Neutrophil (primary cell): ENCODE measurements around the gene TTLL7.

ENCODE experiments used
- H3K27ac ChIP-seq: fragments of 200-600 bp; sonication (generic); 2 replicates; pipeline ENCODE4 v1.5.1; 2016; ENCODE audit warnings: mild to moderate bottlenecking, moderate library complexity
- H3K27me3 ChIP-seq: fragments of 200-600 bp; sonication (generic); 2 replicates; pipeline ENCODE4 v1.6.0; 2016; ENCODE audit warnings: mild to moderate bottlenecking
- H3K36me3 ChIP-seq: fragments of 200-600 bp; sonication (generic); 2 replicates; pipeline ENCODE4 v1.5.1; 2017
- H3K4me1 ChIP-seq, 2 experiments: fragments of 200-600 bp in 1 of 2; sonication (generic) in 1 of 2; 1 replicate in 1 of 2; 2 replicates in 1 of 2; pipeline versions ENCODE4 v1.5.1 to v1.6.1; 2013 to 2016; ENCODE audit warnings: low read depth in 1 of 2, low read length in 1 of 2, mild to moderate bottlenecking in 1 of 2, moderate library complexity in 1 of 2; ENCODE audit not compliant: control insufficient read depth in 1 of 2, insufficient read depth in 1 of 2
- H3K4me3 ChIP-seq, 2 experiments: fragments of 200-600 bp in 1 of 2; sonication (generic) in 1 of 2; 1 replicate in 1 of 2; 2 replicates in 1 of 2; pipeline ENCODE4 v1.5.1; 2013 to 2016; ENCODE audit warnings: low read depth in 1 of 2, low read length in 1 of 2, mild to moderate bottlenecking in 1 of 2, moderate library complexity in 1 of 2
- H3K9me3 ChIP-seq: fragments of 200-600 bp; sonication (generic); 2 replicates; pipeline ENCODE4 v1.5.1; 2016
- TF ChIP-seq, protein P1 (sequence below): fragments of 200-600 bp; sonication (generic); IDR thresholded peaks from 2 replicates; pipeline ENCODE4 v1.5.1; 2016; ENCODE audit warnings: antibody characterized with exemption

The TTLL7 gene

DNA sequence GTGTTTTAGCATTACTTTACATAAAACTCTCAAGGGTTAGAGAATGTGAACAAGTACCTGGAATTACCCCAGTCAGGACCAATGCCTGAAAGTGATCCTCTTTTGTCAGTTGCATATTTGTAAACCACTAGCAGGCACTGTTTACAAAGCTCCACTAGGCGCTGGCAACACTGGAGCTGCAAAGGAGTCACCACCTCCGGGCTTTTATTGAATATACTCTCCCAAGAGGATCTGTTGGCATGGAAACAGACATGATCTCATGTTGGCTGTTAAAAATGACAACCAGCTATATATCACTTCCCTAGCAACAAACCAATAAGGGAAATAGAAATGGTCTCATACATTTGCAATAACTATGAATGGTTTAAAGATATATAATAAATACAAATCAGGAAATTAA is 116.0 kb downstream of the TTLL7 start:
- no peaks in the 10 kb centered on the region for H3K4me1 ChIP-seq
- no peak overlapping the region for H3K4me3 ChIP-seq
- TF ChIP-seq, protein P1, sequence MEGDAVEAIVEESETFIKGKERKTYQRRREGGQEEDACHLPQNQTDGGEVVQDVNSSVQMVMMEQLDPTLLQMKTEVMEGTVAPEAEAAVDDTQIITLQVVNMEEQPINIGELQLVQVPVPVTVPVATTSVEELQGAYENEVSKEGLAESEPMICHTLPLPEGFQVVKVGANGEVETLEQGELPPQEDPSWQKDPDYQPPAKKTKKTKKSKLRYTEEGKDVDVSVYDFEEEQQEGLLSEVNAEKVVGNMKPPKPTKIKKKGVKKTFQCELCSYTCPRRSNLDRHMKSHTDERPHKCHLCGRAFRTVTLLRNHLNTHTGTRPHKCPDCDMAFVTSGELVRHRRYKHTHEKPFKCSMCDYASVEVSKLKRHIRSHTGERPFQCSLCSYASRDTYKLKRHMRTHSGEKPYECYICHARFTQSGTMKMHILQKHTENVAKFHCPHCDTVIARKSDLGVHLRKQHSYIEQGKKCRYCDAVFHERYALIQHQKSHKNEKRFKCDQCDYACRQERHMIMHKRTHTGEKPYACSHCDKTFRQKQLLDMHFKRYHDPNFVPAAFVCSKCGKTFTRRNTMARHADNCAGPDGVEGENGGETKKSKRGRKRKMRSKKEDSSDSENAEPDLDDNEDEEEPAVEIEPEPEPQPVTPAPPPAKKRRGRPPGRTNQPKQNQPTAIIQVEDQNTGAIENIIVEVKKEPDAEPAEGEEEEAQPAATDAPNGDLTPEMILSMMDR, result no peak
- H3K27ac ChIP-seq, result no peak overlapping the region
- no peaks in the 10 kb centered on the region for H3K9me3 ChIP-seq
- no peaks in the 10 kb centered on the region for H3K36me3 ChIP-seq
- no peaks in the 10 kb centered on the region for H3K27me3 ChIP-seq

GRCh38 chr1:83872515-83872914 is 126.4 kb downstream of the TTLL7 start:
- H3K27me3 ChIP-seq, result no peaks in the 10 kb centered on the region
- no peaks in the 10 kb centered on the region for H3K36me3 ChIP-seq
- no peaks in the 10 kb centered on the region for H3K4me1 ChIP-seq
- TF ChIP-seq, protein P1, result no peak
- H3K27ac ChIP-seq, result no peak overlapping the region
- no peaks in the 10 kb centered on the region for H3K9me3 ChIP-seq
- no peak overlapping the region for H3K4me3 ChIP-seq

DNA sequence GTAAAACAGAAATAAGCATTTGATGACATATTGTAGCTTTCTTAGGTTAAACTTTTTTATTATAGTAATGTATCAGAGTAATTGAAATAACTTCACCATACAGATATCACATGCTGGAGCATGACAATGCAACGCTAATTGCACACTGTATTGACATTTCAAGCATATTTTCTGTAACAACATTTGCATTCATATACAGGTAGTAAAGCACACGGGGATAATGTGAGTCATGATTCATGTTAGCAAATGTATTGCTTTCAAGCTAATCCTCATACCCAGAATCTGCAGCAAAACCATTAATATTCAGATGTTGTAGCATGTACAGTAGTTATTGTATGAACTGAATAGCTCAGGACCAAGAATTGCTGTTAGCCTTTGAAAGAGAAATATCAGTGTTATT is 133.9 kb downstream of the TTLL7 start:
- Histone ChIP-seq H3K4me1 (peaks cover 3 to 5% of the 10 kb centered on the region in 2 experiments), H3K36me3 (no peaks in the 10 kb centered on the region), H3K27me3 (peaks cover 21% of the 10 kb centered on the region), H3K4me3 (no peak overlapping the region), H3K27ac (no peak overlapping the region), H3K9me3 (no peaks in the 10 kb centered on the region)
- TF ChIP-seq, protein P1, result no peak

GRCh38 chr1:83860490-83861221 is 138.3 kb downstream of the TTLL7 start:
- peak overlapping the region; percentile 47 to 52 for H3K4me3 ChIP-seq
- H3K4me1 ChIP-seq, result peaks cover 3 to 5% of the 10 kb centered on the region in 2 experiments
- H3K27me3 ChIP-seq, result peaks cover 23% of the 10 kb centered on the region
- H3K36me3 ChIP-seq, result no peaks in the 10 kb centered on the region
- TF ChIP-seq, protein P1, result no peak
- H3K9me3 ChIP-seq, result no peaks in the 10 kb centered on the region
- no peak overlapping the region for H3K27ac ChIP-seq

GRCh38 chr1:83857716-83858115 is 141.2 kb downstream of the TTLL7 start:
- Histone ChIP-seq H3K36me3 (no peaks in the 10 kb centered on the region), H3K9me3 (no peaks in the 10 kb centered on the region), H3K27ac (no peak overlapping the region), H3K4me3 (no peak overlapping the region), H3K4me1 (peaks cover 3 to 5% of the 10 kb centered on the region in 2 experiments), H3K27me3 (peaks cover 23% of the 10 kb centered on the region)
- TF ChIP-seq, protein P1, result no peak
